Parathyroid adenoma (tissue), 2 donors: ENCODE data around the gene NRIP1.

ENCODE experiments used
- H2AFZ ChIP-seq: fragments of 300-600 bp; sonication (generic); one replicate; pipeline ENCODE4 v1.7.0; 2017; ENCODE audit warnings: antibody characterized with exemption, mild to moderate bottlenecking
- H3K27ac ChIP-seq: fragments of 300-600 bp; sonication (generic); one replicate; pipeline ENCODE4 v1.7.0; 2017
- H3K27me3 ChIP-seq: fragments of 300-600 bp; sonication (generic); one replicate; pipeline ENCODE4 v1.7.0; 2017; ENCODE audit warnings: low read length; ENCODE audit not compliant: control insufficient read depth, insufficient read depth
- H3K36me3 ChIP-seq: fragments of 300-600 bp; sonication (generic); one replicate; pipeline ENCODE4 v1.7.0; 2017; ENCODE audit warnings: low read length; ENCODE audit not compliant: control insufficient read depth, insufficient read depth
- H3K4me1 ChIP-seq: fragments of 300-600 bp; sonication (generic); one replicate; pipeline ENCODE4 v1.7.0; 2017; ENCODE audit warnings: control low read depth
- H3K4me2 ChIP-seq: fragments of 300-600 bp; sonication (generic); one replicate; pipeline ENCODE4 v1.7.0; 2017; ENCODE audit warnings: low read length
- H3K4me3 ChIP-seq: fragments of 300-600 bp; sonication (generic); one replicate; pipeline ENCODE4 v1.7.0; 2017; ENCODE audit warnings: low read depth, low read length
- H3K79me2 ChIP-seq: fragments of 300-600 bp; sonication (generic); one replicate; pipeline ENCODE4 v1.7.0; 2017; ENCODE audit warnings: control low read depth
- H3K9ac ChIP-seq: fragments of 300-600 bp; sonication (generic); one replicate; pipeline ENCODE4 v1.7.0; 2017; ENCODE audit warnings: mild to moderate bottlenecking
- H3K9me3 ChIP-seq: fragments of 300-600 bp; sonication (generic); one replicate; pipeline ENCODE4 v1.7.0; 2017; ENCODE audit warnings: low read length; ENCODE audit not compliant: control insufficient read depth
- TF ChIP-seq, protein P1 (sequence below): fragments of 300-600 bp; sonication (generic); IDR thresholded peaks from one replicate; pipeline ENCODE4 v1.7.0; 2017; ENCODE audit warnings: antibody characterized with exemption, mild to moderate bottlenecking
- donor health status: primary hyperparathyroidism.

NRIP1 gene

GRCh38 chr21:15093216-15093615 lies 28.4 kb upstream of the NRIP1 start:
- no peak overlapping the region for H3K4me2 ChIP-seq
- TF ChIP-seq, protein P1, sequence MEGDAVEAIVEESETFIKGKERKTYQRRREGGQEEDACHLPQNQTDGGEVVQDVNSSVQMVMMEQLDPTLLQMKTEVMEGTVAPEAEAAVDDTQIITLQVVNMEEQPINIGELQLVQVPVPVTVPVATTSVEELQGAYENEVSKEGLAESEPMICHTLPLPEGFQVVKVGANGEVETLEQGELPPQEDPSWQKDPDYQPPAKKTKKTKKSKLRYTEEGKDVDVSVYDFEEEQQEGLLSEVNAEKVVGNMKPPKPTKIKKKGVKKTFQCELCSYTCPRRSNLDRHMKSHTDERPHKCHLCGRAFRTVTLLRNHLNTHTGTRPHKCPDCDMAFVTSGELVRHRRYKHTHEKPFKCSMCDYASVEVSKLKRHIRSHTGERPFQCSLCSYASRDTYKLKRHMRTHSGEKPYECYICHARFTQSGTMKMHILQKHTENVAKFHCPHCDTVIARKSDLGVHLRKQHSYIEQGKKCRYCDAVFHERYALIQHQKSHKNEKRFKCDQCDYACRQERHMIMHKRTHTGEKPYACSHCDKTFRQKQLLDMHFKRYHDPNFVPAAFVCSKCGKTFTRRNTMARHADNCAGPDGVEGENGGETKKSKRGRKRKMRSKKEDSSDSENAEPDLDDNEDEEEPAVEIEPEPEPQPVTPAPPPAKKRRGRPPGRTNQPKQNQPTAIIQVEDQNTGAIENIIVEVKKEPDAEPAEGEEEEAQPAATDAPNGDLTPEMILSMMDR: no peak
- no peaks in the 10 kb centered on the region for H3K36me3 ChIP-seq
- H3K4me1 ChIP-seq: peaks cover 5% of the 10 kb centered on the region
- H3K4me3 ChIP-seq: no peak overlapping the region
- H3K27ac ChIP-seq: no peak overlapping the region
- H3K79me2 ChIP-seq: no peaks in the 10 kb centered on the region
- H3K27me3 ChIP-seq: no peaks in the 10 kb centered on the region
- no peak overlapping the region for H2AFZ ChIP-seq
- no peak overlapping the region for H3K9ac ChIP-seq
- H3K9me3 ChIP-seq: no peaks in the 10 kb centered on the region

DNA sequence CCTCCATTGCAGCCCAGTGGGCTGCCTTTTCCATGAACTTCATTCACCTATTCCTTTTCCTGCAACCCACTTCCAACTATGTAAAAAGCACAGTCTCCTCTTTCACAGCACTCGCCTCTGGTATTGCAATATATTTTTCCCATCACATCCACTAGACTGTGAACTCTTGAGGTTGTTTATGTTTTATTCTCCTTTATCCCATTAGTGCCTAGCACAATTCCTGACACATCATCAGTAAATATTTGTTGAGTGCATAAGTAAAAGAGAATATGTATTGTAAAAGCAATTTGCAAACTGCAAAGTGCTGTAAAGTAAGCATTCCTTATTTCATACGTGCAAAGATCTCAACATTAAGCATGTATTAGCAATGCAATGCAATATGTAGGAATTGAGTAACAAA lies 27.9 kb upstream of the NRIP1 start:
- Histone ChIP-seq H3K27ac (no peak overlapping the region), H3K9me3 (no peaks in the 10 kb centered on the region), H3K4me3 (no peak overlapping the region), H3K27me3 (no peaks in the 10 kb centered on the region), H3K36me3 (no peaks in the 10 kb centered on the region), H3K79me2 (no peaks in the 10 kb centered on the region), H2AFZ (no peak overlapping the region), H3K4me1 (peaks cover 5% of the 10 kb centered on the region), H3K4me2 (no peak overlapping the region), H3K9ac (no peak overlapping the region)
- TF ChIP-seq, protein P1: no peak

DNA sequence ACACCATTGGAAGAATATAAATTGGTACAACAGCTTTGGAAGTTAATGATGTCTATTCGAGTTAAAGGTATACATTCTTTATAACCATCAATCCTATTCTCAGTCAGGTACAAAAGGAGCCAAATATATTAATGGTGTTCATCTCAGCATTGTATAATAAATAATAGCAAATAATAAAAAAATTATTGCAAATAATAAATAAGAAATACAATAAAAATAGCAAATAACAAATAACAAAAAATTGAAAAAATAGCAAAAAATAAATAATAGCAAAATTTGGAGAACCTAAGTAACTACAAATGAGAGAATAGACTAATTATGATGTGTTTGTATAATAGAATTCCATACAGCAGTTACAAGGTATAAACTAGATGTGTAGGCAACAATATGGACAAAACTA lies 25.6 kb upstream of the NRIP1 start:
- TF ChIP-seq, protein P1: no peak
- H3K36me3 ChIP-seq: no peaks in the 10 kb centered on the region

GRCh38 chr21:15088488-15088887 lies 23.7 kb upstream of the NRIP1 start:
- H3K4me2 ChIP-seq: no peak overlapping the region
- no peak overlapping the region for H3K4me3 ChIP-seq
- H3K36me3 ChIP-seq: no peaks in the 10 kb centered on the region
- no peak overlapping the region for H3K9ac ChIP-seq
- TF ChIP-seq, protein P1: no peak
- no peaks in the 10 kb centered on the region for H3K27me3 ChIP-seq
- H3K9me3 ChIP-seq: no peaks in the 10 kb centered on the region
- no peak overlapping the region for H3K27ac ChIP-seq
- no peaks in the 10 kb centered on the region for H3K79me2 ChIP-seq
- no peaks in the 10 kb centered on the region for H3K4me1 ChIP-seq
- H2AFZ ChIP-seq: no peak overlapping the region

More for the DNA sequence above, 25.6 kb upstream of the NRIP1 start:
- Histone ChIP-seq H3K4me3 (no peak overlapping the region), H3K9ac (no peak overlapping the region), H3K4me2 (no peak overlapping the region), H2AFZ (no peak overlapping the region), H3K27me3 (no peaks in the 10 kb centered on the region), H3K79me2 (no peaks in the 10 kb centered on the region), H3K4me1 (peaks cover 5% of the 10 kb centered on the region), H3K9me3 (no peaks in the 10 kb centered on the region), H3K27ac (no peak overlapping the region)

GRCh38 chr21:15084668-15085067 lies 19.9 kb upstream of the NRIP1 start:
- TF ChIP-seq, protein P1: no peak
- Histone ChIP-seq H3K9ac (no peak overlapping the region), H3K4me1 (no peaks in the 10 kb centered on the region), H3K36me3 (no peaks in the 10 kb centered on the region), H3K27me3 (no peaks in the 10 kb centered on the region), H3K4me3 (no peak overlapping the region), H3K27ac (no peak overlapping the region), H3K79me2 (no peaks in the 10 kb centered on the region), H3K9me3 (no peaks in the 10 kb centered on the region), H2AFZ (no peak overlapping the region), H3K4me2 (no peak overlapping the region)
